ENCODE results near the gene OSBPL5. TPM values are rescaled to one million over a fixed set of nuclear protein-coding genes. Genes with fewer than 3 reads are reported as not detected.
"Not testable (repeated sequence)": the region's sequence is repeated elsewhere in the genome, so short reads cannot be mapped to it uniquely, and the experiment has no call there.

The OSBPL5 gene
- total and polyA plus RNA-seq, 8 donors = 8.6 to 127 (median 25.2) TPM

DNA sequence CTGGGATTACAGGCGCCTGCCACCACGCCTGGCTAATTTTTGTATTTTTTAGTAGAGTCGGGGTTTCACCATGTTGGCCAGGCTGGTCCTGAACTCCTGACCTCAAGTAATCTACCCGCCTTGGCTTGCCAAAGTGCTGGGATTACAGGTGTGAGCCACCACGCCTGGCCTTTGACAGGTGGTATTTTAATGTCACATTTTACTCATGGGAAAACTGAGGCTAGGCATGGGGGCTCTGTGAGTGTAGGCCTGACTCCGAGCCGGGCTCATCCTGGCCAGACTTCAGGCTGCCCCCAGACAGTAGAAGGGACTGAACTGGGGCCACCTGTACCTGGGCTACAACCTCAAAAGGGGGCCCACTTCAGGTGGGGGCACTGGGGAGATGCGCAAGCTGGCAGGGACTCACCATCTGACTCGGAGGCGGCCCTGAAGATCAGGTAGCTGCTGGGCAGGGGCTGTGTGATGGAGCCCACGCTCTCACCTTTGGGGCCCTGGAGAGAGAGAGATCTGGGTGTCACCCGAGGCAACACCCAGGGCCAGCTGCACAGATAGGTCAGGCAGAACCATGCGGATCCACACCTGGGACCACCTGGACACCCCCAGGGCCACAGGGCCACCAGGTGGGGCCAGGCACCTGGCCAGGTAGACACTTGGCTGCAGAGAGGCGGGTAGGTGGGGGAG is 45.8 kb downstream of the OSBPL5 start:
- Histone ChIP-seq H3K27me3 (no peaks in the 10 kb centered on the region), H3K9me3 (peaks cover 0 to 5% (median 2%) of the 10 kb centered on the region in 4 donors), H3K4me1 (peaks cover 8 to 22% (median 11%) of the 10 kb centered on the region in 4 donors), H3K27ac (no peak overlapping the region), H3K4me3 (no peak overlapping the region), H3K36me3 (peaks cover 12 to 75% (median 54%) of the 10 kb centered on the region in 4 donors)
- TF ChIP-seq POLR2AphosphoS5 (IDR thresholded peaks at IDR 0.05) = no peak
- TF ChIP-seq EP300 (IDR thresholded peaks at IDR 0.05) = no peak
- no peak for TF ChIP-seq POLR2A (IDR thresholded peaks at IDR 0.05)
- no peak for TF ChIP-seq CTCF (IDR thresholded peaks at IDR 0.05)
- 92 to 97% (median 96%) methylated on average over 11 to 14 of the region's 14 CpGs for WGBS, 5 donors
- DNase-seq = peak in 1 of 2 donors; percentile 22
- intact Hi-C loops (cut with DNase I; ENCODE audit: low total_unique reads) = no loop called here

- H3K27ac ChIP-seq = no peak overlapping the region
- no peak for DNase-seq
- H3K27me3 ChIP-seq = no peaks in the 10 kb centered on the region
- intact Hi-C loops (cut with DNase I; ENCODE audit: low total_unique reads) = no loop called here
- H3K9me3 ChIP-seq = peaks cover 0 to 5% (median 2%) of the 10 kb centered on the region in 4 donors
- H3K4me3 ChIP-seq = no peak overlapping the region
- no peak for TF ChIP-seq EP300 (IDR thresholded peaks at IDR 0.05)
- TF ChIP-seq POLR2AphosphoS5 (IDR thresholded peaks at IDR 0.05) = no peak
- no peak for TF ChIP-seq POLR2A (IDR thresholded peaks at IDR 0.05)
- peaks cover 3 to 66% (median 32%) of the 10 kb centered on the region in 4 donors for H3K36me3 ChIP-seq
- H3K4me1 ChIP-seq = no peaks in the 10 kb centered on the region
- WGBS, 5 donors = 81 to 90% (median 84%) methylated on average over 3 of the region's 3 CpGs
These were observed 49.8 kb downstream of the OSBPL5 start for GRCh38 chr11:3115321-3115720.

DNA sequence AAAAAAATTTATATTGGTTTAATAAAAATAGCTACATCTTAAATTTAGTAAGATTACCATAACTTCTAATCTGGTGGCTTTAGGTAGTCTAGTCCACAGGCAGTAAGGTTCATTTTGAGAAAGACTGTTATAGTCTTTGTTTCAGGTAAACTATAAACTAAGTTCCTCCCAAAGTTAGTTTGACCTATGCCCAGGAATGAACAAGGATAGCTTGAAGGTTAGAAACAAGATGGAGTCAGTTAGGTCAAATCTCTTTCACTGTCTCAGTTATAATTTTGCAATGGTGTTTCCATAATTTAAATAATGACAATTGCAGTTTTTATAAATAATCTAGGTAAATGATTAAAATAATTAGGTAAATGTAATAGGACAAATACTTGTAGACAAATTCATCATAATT is 51.4 kb downstream of the OSBPL5 start:
- intact Hi-C loops (cut with DNase I; ENCODE audit: low total_unique reads) = not testable (repeated sequence)

DNA sequence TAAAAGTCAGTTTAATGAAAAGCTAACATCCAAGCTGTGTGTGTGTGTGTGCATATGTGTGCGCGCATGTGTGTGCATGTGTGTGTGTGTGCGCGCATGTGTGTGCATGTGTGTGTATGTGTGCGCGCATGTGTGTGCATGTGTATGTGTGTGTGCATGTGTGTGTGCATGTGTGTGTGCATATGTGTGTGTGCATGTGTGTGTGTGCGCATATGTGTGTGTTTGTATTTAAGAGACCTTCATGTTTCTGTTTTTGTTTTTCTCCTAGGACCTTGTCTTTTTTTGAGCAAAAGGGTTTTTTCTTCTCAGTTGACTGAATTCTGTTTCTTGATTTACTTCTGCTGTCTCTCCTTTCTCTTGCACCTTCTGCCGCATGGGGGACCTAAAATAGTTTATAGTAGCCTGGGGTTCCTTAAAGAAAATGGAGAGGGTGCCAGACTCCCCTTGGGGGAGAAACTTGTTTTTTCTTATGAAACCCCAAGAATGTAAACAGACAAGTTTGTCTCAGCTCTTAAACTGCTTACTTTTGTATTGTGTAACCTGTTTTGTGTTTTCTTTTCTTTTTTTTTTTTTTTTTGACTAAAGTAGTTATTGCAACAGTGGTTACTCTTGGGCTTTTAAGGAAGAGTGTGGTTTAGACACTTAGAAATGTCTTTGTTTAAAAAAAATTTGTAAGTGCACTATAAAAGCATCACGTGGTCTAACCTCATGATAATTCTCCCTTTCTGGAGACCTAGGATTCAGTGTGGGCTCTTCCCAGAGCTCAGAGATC is 53.0 kb downstream of the OSBPL5 start:
- Histone ChIP-seq H3K27me3 (no peaks in the 10 kb centered on the region), H3K4me3 (no peak overlapping the region), H3K9me3 (peaks cover 0 to 5% (median 2%) of the 10 kb centered on the region in 4 donors), H3K36me3 (peaks cover 2 to 61% (median 28%) of the 10 kb centered on the region in 4 donors), H3K27ac (no peak overlapping the region), H3K4me1 (no peaks in the 10 kb centered on the region)
- no peak for DNase-seq
- WGBS, 5 donors = 74 to 94% (median 83%) methylated on average over 7 to 9 of the region's 9 CpGs
- intact Hi-C loops (cut with DNase I; ENCODE audit: low total_unique reads) = no loop called here
- TF ChIP-seq POLR2A (IDR thresholded peaks at IDR 0.05) (no peak), POLR2AphosphoS5 (IDR thresholded peaks at IDR 0.05) (no peak), EP300 (IDR thresholded peaks at IDR 0.05) (no peak), CTCF (IDR thresholded peaks at IDR 0.05) (no peak)

More for the DNA sequence above, 51.4 kb downstream of the OSBPL5 start:
- H3K27ac ChIP-seq, H3K4me3 ChIP-seq, H3K27me3 ChIP-seq, H3K4me1 ChIP-seq, H3K9me3 ChIP-seq, DNase-seq: not testable (repeated sequence)
- peaks cover 0 to 61% (median 25%) of the 10 kb centered on the region in 4 donors for H3K36me3 ChIP-seq

GRCh38 chr11:3111466-3111865 is 53.6 kb downstream of the OSBPL5 start:
- intact Hi-C loops (cut with DNase I; ENCODE audit: low total_unique reads) = no loop called here

More at GRCh38 chr11:3111466-3111865, 53.6 kb downstream of the OSBPL5 start:
- H3K4me3 ChIP-seq = no peak overlapping the region
- H3K27ac ChIP-seq = no peak overlapping the region
- 82 to 89% (median 83%) methylated on average over 6 of the region's 6 CpGs for WGBS, 5 donors
- no peak for TF ChIP-seq POLR2A (IDR thresholded peaks at IDR 0.05)
- no peak for TF ChIP-seq POLR2AphosphoS5 (IDR thresholded peaks at IDR 0.05)
- TF ChIP-seq CTCF (IDR thresholded peaks at IDR 0.05) = no peak
- TF ChIP-seq EP300 (IDR thresholded peaks at IDR 0.05) = no peak
- no peak for DNase-seq
- no peaks in the 10 kb centered on the region for H3K4me1 ChIP-seq
- peaks cover 8 to 62% (median 33%) of the 10 kb centered on the region in 4 donors for H3K36me3 ChIP-seq
- H3K27me3 ChIP-seq = no peaks in the 10 kb centered on the region
- H3K9me3 ChIP-seq = peaks cover 0 to 5% (median 2%) of the 10 kb centered on the region in 4 donors

Measured in stomach (tissue), 9 donors.